Measurements from ENCODE around the gene LRRC59.

The LRRC59 gene

GRCh38 chr17:50440172-50440837 is 43.0 kb upstream of the LRRC59 start:
- no peak overlapping the region for H3K4me3 ChIP-seq (ENCODE audit: low read depth, low read length)
- TF ChIP-seq, protein P1, sequence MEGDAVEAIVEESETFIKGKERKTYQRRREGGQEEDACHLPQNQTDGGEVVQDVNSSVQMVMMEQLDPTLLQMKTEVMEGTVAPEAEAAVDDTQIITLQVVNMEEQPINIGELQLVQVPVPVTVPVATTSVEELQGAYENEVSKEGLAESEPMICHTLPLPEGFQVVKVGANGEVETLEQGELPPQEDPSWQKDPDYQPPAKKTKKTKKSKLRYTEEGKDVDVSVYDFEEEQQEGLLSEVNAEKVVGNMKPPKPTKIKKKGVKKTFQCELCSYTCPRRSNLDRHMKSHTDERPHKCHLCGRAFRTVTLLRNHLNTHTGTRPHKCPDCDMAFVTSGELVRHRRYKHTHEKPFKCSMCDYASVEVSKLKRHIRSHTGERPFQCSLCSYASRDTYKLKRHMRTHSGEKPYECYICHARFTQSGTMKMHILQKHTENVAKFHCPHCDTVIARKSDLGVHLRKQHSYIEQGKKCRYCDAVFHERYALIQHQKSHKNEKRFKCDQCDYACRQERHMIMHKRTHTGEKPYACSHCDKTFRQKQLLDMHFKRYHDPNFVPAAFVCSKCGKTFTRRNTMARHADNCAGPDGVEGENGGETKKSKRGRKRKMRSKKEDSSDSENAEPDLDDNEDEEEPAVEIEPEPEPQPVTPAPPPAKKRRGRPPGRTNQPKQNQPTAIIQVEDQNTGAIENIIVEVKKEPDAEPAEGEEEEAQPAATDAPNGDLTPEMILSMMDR (IDR thresholded peaks at IDR 0.05; ENCODE audit: borderline replicate concordance, insufficient read depth, low read depth, low read length): no peak

DNA sequence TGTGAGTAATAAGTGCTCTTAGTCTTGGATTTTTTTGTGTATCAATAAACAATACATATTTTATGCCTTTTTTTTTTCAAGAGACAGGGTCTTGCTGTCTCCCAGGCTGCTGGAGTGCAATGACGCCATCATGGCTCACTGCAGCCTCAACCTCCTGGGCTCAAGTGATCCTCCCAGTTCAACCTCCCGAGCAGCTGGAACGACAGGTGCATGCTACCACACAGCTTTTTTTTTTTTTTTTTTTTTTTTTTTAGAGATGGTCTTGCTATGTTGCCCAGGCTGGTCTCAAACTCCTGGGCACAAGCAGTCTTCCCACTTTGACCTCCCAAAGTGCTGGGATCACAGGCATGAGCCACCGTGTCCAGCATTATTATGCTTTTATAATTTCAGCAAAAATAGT is 41.7 kb upstream of the LRRC59 start:
- no peak overlapping the region for H3K4me3 ChIP-seq (ENCODE audit: low read depth, low read length)
- TF ChIP-seq, protein P1 (IDR thresholded peaks at IDR 0.05; ENCODE audit: borderline replicate concordance, insufficient read depth, low read depth, low read length): no peak

GRCh38 chr17:50437409-50437808 is 40.1 kb upstream of the LRRC59 start:
- TF ChIP-seq, protein P1 (IDR thresholded peaks at IDR 0.05; ENCODE audit: borderline replicate concordance, insufficient read depth, low read depth, low read length): no peak
- H3K4me3 ChIP-seq (ENCODE audit: low read depth, low read length): no peak overlapping the region

- H3K4me3 ChIP-seq (ENCODE audit: low read depth, low read length): no peak overlapping the region
- TF ChIP-seq, protein P1 (IDR thresholded peaks at IDR 0.05; ENCODE audit: borderline replicate concordance, insufficient read depth, low read depth, low read length): no peak
Measured at GRCh38 chr17:50432125-50432762, 34.9 kb upstream of the LRRC59 start.

GRCh38 chr17:50430821-50431618 is 33.7 kb upstream of the LRRC59 start:
- TF ChIP-seq, protein P1 (IDR thresholded peaks at IDR 0.05; ENCODE audit: borderline replicate concordance, insufficient read depth, low read depth, low read length): no peak
- H3K4me3 ChIP-seq (ENCODE audit: low read depth, low read length): no peak overlapping the region

- TF ChIP-seq, protein P1 (IDR thresholded peaks at IDR 0.05; ENCODE audit: borderline replicate concordance, insufficient read depth, low read depth, low read length): no peak
- H3K4me3 ChIP-seq (ENCODE audit: low read depth, low read length): no peak overlapping the region
Measured at GRCh38 chr17:50429793-50430192, 32.5 kb upstream of the LRRC59 start.

Data from GM12875 (cell line).